Pons (tissue), 1 donor: ENCODE measurements around the gene PXDC1.
A peak's percentile ranks its signal among the peaks of the same experiment; 100 is the strongest.
"Not testable (repeated sequence)": the region's sequence is repeated elsewhere in the genome, so short reads cannot be mapped to it uniquely, and the experiment has no call there.

Experiments
- DNase-seq: peaks from one replicate; pipeline ENCODE4 v3.0.0-alpha.2; 2016; ENCODE audit warnings: low spot score

The PXDC1 gene

GRCh38 chr6:3762359-3762758 lies 10.8 kb upstream of the PXDC1 start:
- DNase-seq, result no peak

GRCh38 chr6:3761989-3762270 lies 10.4 kb upstream of the PXDC1 start:
- no peak for DNase-seq

GRCh38 chr6:3759646-3760232 lies 8.2 kb upstream of the PXDC1 start:
- no peak for DNase-seq

GRCh38 chr6:3758842-3759144 lies 7.3 kb upstream of the PXDC1 start:
- DNase-seq, result no peak

- DNase-seq, result not testable (repeated sequence)
Observed at GRCh38 chr6:3757998-3758841, 6.7 kb upstream of the PXDC1 start.

GRCh38 chr6:3757241-3757641 lies 5.7 kb upstream of the PXDC1 start:
- no peak for DNase-seq

GRCh38 chr6:3756546-3756945 lies 5.0 kb upstream of the PXDC1 start:
- no peak for DNase-seq

GRCh38 chr6:3755637-3756545 lies 4.4 kb upstream of the PXDC1 start:
- no peak for DNase-seq

GRCh38 chr6:3754776-3755175 lies 3.3 kb upstream of the PXDC1 start:
- no peak for DNase-seq

GRCh38 chr6:3754032-3754725 lies 2.7 kb upstream of the PXDC1 start:
- not testable (repeated sequence) for DNase-seq

- DNase-seq, result no peak
Observed at GRCh38 chr6:3753228-3753835, 1.8 kb upstream of the PXDC1 start.

GRCh38 chr6:3752531-3753227 lies 1.2 kb upstream of the PXDC1 start:
- no peak for DNase-seq

- DNase-seq, result peak; percentile 59
Observed at GRCh38 chr6:3751730-3752530, 417 bp upstream of the PXDC1 start.

GRCh38 chr6:3750317-3751076 lies 1.0 kb downstream of the PXDC1 start:
- DNase-seq, result peak; percentile 67

- DNase-seq, result no peak
Observed at GRCh38 chr6:3749977-3750316, 1.6 kb downstream of the PXDC1 start.

GRCh38 chr6:3749067-3749841 lies 2.3 kb downstream of the PXDC1 start:
- DNase-seq, result no peak

- DNase-seq, result peak; percentile 58
Observed at GRCh38 chr6:3748208-3749066, 3.1 kb downstream of the PXDC1 start.

GRCh38 chr6:3747100-3747737 lies 4.3 kb downstream of the PXDC1 start:
- no peak for DNase-seq
